NCI-H345 treated with DMSO at 0.1 percent for 48 hours (cell line): ENCODE measurements around the gene EHBP1.

Experiments used
- DNase-seq: peaks from one replicate; lab custom pipeline; 2025; ENCODE audit not compliant: unreplicated experiment; lab: John Stamatoyannopoulos, UW

Gene EHBP1

DNA sequence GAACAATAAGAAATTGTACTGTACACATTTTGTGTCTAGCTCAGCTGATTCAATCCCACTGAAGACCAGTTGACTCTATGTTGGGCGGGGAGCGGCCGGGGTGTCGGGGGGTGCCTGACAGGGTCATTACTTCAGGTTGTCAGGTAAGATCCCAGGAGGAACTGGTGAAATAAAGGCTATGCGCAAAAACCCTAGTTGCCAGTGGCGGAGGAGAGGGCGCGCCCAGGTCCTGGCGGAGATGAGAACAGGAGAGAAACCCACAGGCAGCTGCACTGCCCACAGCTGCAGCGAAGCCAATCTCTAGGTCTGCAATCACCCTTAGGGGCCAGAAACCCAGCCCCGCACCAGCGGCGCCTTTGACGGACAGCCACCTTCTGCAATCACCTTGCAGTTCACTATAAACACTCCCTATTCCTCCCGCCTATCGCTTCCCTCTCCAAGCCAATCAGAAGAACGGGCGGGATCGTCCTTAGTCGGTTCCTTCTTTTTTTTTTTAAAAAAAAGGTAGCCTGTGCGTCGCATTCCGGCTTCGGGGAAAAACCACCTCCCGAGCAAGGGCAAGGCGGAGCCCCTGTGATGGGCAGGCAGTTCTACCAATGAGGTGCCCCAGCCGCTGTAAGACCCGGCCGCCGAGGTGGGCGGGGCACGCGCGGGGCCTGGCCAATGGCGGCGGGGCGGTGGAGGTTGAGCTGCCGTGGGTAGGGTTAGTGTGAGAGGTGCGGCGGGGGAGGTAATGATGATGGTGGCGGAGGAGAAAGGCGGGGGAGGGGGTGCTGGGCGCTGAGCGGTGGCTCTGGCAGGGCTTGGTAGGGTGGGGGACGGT is at the start of gene EHBP1:
Gene EHBP1, plus strand, starts transcription at position 707 of the 823 bp plus-strand sequence. CDS start 1,479 bp downstream, outside the sequence.
- DNase-seq = peak; percentile 99

DNA sequence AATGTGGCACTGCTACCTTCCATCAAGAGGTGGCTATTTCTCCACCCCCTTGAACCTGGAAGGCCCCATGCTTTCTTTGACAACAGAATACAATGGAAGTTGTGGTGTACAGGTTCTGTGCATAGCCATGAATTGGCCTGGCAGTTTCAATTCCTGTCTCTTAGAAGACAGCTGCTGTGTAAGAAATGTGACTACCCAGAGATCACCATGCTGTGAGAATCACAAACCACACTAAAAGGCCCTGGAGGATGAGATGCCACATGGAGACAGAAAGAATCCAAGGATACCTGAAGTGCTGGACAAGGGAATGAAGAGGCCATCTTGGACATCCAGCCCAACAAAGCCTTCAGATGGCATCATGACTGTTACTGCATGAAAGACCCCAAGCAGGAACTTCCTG is 47.7 kb upstream of the EHBP1 start:
- DNase-seq = no peak

GRCh38 chr2:62658891-62659290 is 46.6 kb upstream of the EHBP1 start:
- no peak for DNase-seq

DNA sequence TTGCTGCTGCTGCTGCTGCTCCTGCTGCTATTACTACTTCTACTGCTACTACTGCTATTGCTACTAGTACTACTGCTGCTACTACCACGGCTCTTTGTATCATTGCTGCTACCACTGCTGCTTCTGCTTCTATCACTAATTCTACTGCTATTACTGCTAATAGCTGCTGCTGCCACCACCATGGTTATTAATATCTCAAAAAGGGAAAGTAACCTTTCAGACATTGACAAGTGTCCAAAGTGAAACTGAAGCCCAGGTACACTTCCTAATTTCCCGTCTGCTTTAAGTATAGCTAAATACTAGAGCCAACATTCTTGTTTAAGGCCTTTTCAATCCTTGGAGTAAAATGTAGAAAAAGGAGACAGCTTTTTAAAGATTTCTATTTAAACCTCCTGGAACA is 45.4 kb upstream of the EHBP1 start:
- DNase-seq = no peak

- DNase-seq = no peak
Measured at GRCh38 chr2:62660582-62661262, 44.8 kb upstream of the EHBP1 start.

DNA sequence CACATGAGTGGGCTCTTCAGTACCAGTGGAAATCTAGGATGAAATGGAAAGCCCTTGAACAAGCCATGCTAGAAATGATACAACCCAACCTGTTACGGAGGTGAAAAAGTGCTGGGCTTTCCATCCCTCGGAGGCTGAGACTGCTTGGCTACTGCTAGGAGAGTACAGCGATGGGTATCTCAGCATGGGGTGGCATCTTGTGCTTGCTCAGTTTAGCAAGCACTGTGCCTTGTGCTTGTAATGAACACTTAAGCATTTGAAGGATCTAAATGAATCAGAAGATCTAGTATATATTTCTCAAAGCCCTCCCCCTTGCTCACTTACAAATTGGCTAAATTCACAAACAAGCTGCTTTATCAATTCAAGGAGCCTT is 44.3 kb upstream of the EHBP1 start:
- no peak for DNase-seq

DNA sequence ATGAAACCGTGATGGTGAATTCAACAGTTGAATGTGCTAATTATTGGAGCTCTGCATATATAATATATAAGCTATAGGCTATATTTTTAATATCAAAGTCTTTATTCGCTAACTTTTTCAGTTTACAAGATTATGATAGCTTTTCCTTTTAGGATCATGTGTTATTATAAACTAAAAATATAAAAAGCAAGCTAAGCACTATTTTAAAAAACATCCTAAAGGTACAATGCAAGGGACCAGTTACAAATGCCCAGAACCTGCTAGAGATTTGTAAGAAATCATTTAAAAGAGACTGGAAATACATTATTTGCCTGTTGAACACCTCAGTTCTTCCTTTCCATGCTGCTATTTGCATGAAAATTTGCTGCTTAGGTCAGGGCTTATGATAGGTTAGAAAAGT is 43.4 kb upstream of the EHBP1 start:
- no peak for DNase-seq

- DNase-seq = peak; percentile 29
Measured at GRCh38 chr2:62662554-62662953, 43.0 kb upstream of the EHBP1 start.

DNA sequence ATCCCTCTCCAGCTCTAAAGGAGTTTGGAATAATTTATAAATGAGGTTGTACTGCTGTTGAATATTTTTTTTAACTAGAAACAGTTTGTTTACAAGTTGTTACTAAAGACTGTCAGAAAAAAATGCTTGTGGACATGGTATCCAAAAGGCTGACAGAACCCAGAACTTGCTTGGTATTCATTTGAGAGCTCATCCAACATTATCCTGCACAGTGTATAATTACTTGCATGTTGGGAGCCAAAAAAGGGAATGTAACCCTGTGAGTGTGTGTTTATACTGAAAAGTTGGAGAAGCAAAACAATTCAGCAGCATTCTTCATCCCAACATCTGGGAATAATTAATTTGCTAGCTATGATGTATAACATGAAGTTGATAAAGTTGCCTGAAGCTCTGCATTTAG is 42.1 kb upstream of the EHBP1 start:
- no peak for DNase-seq

GRCh38 chr2:62663920-62664795 is 41.4 kb upstream of the EHBP1 start:
- no peak for DNase-seq

- no peak for DNase-seq
Measured at GRCh38 chr2:62665446-62665845, 40.1 kb upstream of the EHBP1 start.

DNA sequence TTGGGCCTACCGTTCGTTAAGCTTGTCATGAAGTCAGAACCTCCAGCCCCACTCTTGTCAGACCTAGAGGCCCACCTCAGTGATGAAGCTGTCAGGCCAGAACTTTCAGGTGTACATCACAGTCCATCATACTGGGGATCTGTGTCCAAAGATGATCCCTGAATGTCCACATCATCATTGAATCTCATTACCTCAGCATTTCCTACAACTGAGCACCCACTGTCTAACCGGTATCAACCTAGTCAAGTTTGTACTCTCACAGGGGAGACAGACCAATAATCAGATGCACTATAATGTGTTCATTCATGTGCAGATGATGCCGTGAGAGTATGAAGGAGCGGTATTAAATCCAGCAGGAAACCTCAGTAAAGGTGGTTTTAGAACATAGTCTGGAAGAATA is 36.3 kb upstream of the EHBP1 start:
- DNase-seq = no peak

GRCh38 chr2:62672601-62673000 is 32.9 kb upstream of the EHBP1 start:
- DNase-seq = no peak

- DNase-seq = no peak
Measured at GRCh38 chr2:62675062-62675461, 30.5 kb upstream of the EHBP1 start.

- no peak for DNase-seq
Measured at GRCh38 chr2:62685256-62685655, 20.3 kb upstream of the EHBP1 start.

DNA sequence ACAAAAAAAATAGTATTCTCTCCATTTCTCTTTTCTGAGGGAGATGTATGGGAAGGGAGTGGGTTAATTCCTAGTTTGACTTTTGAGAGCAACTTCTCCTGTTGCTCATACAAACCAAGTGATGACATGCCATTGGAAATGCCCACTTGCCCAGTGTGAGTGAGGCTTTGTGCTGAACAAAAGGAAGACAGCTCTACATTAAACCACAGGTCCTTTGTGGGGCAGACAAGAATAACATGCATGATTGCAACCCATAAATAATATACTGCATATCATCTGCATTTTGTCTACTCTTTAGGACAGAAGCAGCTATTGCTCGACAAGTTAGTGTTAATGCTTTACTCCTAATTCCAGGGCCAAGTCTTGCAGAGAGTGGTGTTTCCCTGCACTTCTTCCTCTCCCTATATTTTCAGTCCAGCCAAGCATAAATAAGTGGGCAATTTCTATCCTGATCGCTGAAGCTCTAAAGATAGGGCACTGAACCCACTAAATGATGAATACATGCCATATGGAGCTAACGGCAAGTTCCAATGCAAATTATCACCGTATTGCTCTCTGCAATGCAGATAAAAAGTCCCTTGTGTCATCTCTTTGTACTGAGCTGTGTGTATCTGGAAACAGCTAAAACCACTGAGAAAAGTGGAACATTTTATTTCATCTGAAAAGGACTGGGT is 19.4 kb upstream of the EHBP1 start:
- DNase-seq = no peak

- no peak for DNase-seq
Measured at GRCh38 chr2:62687636-62688035, 17.9 kb upstream of the EHBP1 start.

DNA sequence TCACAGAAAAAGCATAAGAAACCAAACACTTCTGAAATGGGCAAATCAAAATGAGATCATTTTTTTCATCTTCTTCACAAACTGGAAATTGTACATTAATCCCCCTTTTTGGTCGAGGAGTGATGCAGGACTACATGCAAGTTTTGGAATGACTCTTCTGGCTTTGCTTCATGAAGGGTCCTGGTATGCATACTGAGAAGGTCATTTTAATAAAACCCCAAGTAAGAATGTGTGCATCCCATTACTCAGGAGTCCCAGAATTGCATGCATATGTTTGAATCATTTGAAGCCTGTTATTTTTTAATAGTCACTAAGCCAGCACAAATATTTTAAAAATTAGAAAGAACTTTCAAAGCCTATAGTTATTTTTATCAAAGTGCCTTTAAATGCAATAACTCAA is 16.7 kb upstream of the EHBP1 start:
- no peak for DNase-seq

DNA sequence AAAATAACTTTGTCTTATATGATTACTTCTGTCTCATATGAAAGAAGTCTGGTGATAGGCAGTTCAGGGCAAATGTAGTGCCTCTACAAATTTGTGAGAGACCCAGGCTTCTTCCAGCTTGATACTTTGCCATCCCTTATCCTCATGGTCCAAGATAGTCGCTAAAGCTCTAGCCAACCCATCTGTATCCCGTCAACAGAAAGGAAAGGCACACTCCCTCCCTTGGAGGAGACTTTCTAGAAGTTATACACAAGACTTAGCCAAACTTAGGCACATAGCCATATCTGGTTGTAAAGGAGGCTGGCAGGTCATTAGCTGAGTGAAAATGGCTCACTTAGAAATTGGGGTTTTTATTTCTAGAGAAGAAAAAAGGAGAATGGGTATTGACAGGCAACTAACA is 14.3 kb upstream of the EHBP1 start:
- DNase-seq = no peak

- no peak for DNase-seq
Measured at GRCh38 chr2:62692225-62692624, 13.3 kb upstream of the EHBP1 start.

- DNase-seq = no peak
Measured at GRCh38 chr2:62698653-62699052, 6.9 kb upstream of the EHBP1 start.
